NCI-H82 (cell line): Measurements from ENCODE around the gene RAB3GAP2.
"Not testable (repeated sequence)": the region's sequence is repeated elsewhere in the genome, so short reads cannot be mapped to it uniquely, and the experiment has no call there.

ENCODE experiments used
- DNase-seq: peaks from one replicate; lab custom pipeline; 2025; lab: John Stamatoyannopoulos, UW

Gene RAB3GAP2

GRCh38 chr1:220189750-220190347 lies 82.4 kb downstream of the RAB3GAP2 start:
- DNase-seq = peak; percentile 62

DNA sequence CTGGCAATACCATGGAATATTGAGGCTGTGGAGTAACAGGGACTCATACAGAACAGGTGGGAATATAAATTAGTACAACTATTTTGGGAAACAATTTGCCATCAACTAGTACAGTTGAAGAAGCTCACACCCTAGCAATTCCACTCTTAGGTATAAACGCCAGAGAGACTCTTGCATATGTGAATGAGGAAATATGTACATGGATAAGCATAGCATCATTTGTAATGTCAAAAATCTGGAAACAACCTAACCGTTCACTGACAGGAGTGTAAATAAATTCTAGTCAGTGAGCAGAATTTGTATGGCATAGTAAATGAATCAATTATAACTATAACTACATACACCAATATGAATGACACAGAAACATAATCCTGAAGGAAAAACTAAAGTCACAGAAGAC lies 83.7 kb downstream of the RAB3GAP2 start:
- DNase-seq = no peak

GRCh38 chr1:220186752-220187151 lies 85.5 kb downstream of the RAB3GAP2 start:
- no peak for DNase-seq

DNA sequence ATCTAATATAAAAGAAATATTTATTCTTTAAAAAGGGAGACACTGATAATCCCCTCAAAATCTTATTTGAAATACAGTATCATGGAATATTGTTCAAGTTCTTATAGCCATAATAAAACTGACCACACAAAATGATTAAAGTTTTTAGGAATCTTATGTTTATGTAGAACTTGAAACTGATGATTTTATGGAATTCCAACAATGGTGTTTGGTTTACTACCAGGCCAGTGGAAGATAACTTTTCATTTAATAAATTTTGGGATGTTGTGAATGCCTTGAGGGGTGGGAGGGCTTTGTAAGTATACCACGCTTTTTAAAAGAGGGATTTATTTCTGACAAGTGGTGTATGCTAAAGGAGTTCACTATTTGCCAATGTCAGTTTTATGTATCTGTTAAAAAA lies 87.7 kb downstream of the RAB3GAP2 start:
- no peak for DNase-seq

- DNase-seq = no peak
Observed at GRCh38 chr1:220182656-220183055, 89.6 kb downstream of the RAB3GAP2 start.

- no peak for DNase-seq
Observed at GRCh38 chr1:220182111-220182510, 90.1 kb downstream of the RAB3GAP2 start.

GRCh38 chr1:220176540-220176939 lies 95.7 kb downstream of the RAB3GAP2 start:
- no peak for DNase-seq

DNA sequence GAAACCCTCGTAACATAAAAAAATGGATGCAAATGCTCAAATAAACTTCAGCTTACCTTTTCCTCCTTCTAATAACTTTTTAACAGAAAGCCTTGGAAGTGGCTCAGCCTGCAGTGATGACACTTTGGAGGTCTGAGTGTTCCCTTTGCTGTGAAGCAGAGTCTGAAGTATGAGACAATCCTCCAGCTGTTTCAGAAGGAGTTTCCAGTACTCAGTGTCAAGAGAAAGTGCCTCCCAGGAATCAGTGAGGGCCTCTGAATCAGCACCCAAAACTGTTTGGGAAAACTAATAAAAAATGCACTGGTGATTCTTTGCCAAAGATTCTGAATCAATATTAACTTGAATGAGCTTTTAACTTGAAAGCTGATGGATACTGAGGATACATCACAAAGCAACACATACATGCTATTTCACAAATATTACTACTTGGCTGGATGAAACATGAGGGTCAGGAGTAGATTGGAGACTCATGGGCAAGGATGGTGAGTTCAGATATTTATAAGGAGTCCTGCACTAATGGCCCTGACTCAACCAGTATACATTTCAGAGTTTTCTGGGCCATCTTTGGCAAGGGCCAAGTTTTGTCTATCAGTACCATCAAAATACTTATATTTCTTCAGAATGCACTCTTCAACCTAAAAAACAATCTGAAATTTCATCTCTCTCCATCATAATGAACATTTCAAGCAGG lies 101.3 kb downstream of the RAB3GAP2 start:
- DNase-seq = no peak

- not testable (repeated sequence) for DNase-seq
Observed at GRCh38 chr1:220169887-220170286, 102.4 kb downstream of the RAB3GAP2 start.

GRCh38 chr1:220166853-220167252 lies 105.4 kb downstream of the RAB3GAP2 start:
- no peak for DNase-seq

- DNase-seq = no peak
Observed at GRCh38 chr1:220164517-220164916, 107.7 kb downstream of the RAB3GAP2 start.

- DNase-seq = no peak
Observed at GRCh38 chr1:220164116-220164515, 108.1 kb downstream of the RAB3GAP2 start.

DNA sequence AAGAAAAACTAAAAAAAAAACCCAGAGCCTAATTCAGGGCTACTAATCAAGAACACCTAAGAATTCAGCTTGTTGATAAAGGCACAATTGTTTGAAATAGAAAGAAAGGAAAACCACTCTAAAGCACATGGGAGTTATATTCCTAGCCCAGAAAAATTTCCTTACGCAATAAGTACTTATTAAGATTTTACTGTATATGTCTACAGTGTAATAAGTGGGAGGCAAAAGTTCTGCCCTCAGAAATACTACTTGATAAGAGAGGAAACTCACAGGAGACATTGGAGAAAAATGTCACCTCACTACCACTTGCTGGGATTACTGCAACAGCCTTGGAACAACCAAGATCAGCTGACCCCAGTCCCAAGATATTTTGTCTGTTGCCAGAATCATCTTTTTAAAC lies 112.2 kb downstream of the RAB3GAP2 start:
- no peak for DNase-seq

DNA sequence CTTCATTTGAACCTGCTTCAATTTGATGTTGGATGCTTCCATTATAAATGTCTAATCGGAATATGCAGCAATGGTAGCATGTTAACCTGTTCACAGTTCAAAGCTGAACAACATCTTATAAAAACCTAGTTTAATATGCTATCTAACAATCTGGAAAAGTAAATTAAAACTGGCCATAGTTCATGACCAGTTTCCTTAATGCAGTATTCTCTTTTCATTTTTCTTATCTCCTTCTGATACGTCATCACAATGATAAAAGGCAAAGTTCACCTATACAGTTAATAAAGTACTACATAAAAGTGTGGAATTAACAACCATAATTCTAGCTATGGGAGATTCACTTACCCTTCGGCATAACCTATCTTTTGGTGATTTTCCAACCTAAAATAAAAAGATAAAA lies 113.2 kb downstream of the RAB3GAP2 start:
- DNase-seq = no peak

DNA sequence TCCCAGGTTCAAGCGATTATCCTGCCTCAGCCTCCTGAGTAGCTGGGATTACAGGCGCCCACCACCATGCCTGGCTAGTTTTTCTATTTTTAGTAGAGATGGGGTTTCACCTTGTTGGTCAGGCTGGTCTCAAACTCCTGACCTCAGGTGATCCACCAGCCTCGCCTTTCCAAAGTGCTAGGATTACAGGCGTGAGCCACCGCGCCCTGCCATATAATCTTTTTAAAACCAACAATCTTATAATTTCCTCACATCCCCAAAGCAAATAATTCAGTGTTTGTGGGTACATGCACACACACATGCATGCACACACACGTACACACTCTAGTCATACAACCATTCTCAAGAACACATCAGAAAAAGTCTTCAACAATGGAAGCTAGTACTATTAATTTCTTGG lies 113.7 kb downstream of the RAB3GAP2 start:
- DNase-seq = not testable (repeated sequence)

DNA sequence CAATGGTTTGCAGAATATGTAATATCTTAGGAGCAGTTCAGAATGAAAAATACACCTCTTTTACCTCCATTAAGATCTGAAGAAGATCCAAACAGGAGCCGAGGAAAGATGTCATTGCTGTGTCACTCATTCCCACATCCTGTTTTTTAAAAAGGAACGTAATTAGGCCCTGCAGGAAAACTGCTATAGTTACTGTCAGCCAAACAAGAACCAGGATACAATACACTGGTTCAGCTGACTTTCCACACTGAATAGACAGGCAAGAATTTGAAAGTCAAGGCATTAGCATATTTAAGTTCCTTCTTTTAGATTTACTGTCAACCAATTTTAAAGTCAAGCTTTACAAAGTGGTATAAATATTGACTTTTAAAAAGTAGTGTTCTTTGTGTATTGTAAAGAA lies 114.5 kb downstream of the RAB3GAP2 start:
- DNase-seq = no peak

- DNase-seq = no peak
Observed at GRCh38 chr1:220156620-220157146, 115.6 kb downstream of the RAB3GAP2 start.

- DNase-seq = no peak
Observed at GRCh38 chr1:220153147-220153546, 119.1 kb downstream of the RAB3GAP2 start.

- no peak for DNase-seq
Observed at GRCh38 chr1:220151454-220151853, 120.8 kb downstream of the RAB3GAP2 start.

DNA sequence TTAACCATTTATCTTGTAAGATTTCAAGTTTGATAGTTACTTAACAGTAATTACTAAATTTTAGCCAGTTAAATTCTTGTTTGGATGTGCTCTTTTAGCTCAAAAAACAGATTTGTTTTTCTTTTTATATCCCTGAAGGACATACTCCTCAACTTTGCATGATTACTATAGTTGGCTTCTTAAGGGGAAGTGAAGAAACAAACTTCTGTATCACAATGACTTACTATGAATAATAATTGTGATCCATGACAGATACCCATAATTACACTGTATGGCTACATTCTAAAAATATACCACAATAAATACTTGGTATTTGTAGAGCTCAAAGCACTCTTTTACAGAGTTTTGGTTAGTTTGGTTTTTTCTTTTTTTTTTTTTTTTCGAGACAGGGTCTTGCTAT lies 122.5 kb downstream of the RAB3GAP2 start:
- DNase-seq = no peak

DNA sequence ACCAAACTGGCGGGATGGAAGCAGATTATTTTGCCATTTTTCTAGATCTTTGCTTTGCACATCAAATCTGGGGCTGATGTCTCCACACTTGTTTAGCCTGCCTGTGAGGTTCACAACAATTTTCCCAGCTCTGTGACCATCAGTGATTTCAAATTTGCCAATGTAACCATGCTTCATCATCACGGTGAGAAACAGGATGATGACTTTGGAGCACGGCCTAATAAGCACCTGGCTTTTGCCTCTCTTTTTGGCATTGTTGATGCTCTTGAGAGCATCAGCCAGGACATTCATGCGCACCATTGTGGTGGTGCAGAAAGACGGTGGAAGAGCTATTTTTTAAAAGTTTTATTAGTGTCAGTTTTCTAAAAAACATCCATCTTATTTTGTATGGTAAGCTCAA lies 128.2 kb downstream of the RAB3GAP2 start:
- DNase-seq = no peak

DNA sequence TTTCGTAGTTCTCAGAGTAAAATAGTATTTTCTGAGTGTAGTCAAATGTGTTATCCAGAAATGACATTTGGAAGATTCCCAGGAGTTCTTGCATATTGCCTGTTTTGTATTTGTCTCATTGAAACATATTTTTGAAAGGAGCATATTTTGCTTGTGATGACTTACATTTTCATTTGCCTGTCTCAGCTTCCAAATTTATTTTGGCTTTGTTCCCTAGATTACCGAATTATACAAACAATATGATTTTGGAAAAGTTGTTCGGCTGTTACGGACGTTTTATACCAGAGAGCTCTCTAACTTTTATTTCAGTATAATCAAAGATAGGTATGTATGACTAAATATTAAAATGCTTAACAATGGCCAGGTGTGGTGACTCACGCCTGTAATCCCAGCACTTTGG lies 132.3 kb downstream of the RAB3GAP2 start:
- no peak for DNase-seq

- DNase-seq = no peak
Observed at GRCh38 chr1:220137019-220137786, 135.1 kb downstream of the RAB3GAP2 start.
